Activated naive CD8-positive, alpha-beta T cell treated with anti-CD3 and anti-CD28 coated beads, Interleukin-2, amount 10 ng/mL, durations not matched to agents 7 days and 5 days (primary cell): ENCODE results near the gene STK38. TPM values are rescaled to one million over a fixed set of nuclear protein-coding genes. Genes with fewer than 3 reads are reported as not detected.

Source experiments
- ATAC-seq: fragments of 150-1000 bp; cut with Tn5 transposase; one replicate; pipeline ENCODE4 v1.10.0; 2021; ENCODE audit warnings: low read depth, moderate library complexity
- POLR2A ChIA-PET: fragments of 350-600 bp; sonication (Branson Sonifier 250); formaldehyde crosslinking; loops from one replicate; lab custom pipeline; 2021; ENCODE audit warnings: antibody characterized with exemption; lab: Charles Lee
- DNase-seq: peaks from one replicate; pipeline ENCODE4 v3.0.0; 2021
- H3K27ac Mint-ChIP-seq: one replicate; pipeline ENCODE4 v1.8.0; 2022; ENCODE audit warnings: mild to moderate bottlenecking, mixed read lengths
- H3K27me3 Mint-ChIP-seq: one replicate; pipeline ENCODE4 v1.8.0; 2022; ENCODE audit warnings: mild to moderate bottlenecking, moderate library complexity, mixed read lengths
- H3K36me3 Mint-ChIP-seq: one replicate; pipeline ENCODE4 v1.8.0; 2021; ENCODE audit warnings: mild to moderate bottlenecking, mixed read lengths
- H3K4me1 Mint-ChIP-seq: one replicate; pipeline ENCODE4 v1.8.0; 2021; ENCODE audit warnings: mixed read lengths
- H3K4me3 Mint-ChIP-seq: one replicate; pipeline ENCODE4 v1.8.0; 2022; ENCODE audit warnings: mild to moderate bottlenecking, moderate library complexity, mixed read lengths
- H3K9me3 Mint-ChIP-seq: one replicate; pipeline ENCODE4 v1.8.0; 2021; ENCODE audit warnings: mixed read lengths
- total RNA-seq, 2 experiments: library from RNA; stranded (reverse); gene quantifications; one replicate each; pipeline ENCODE4 v1.2.3, GENCODE V29; 2021

Gene STK38
- total RNA-seq, 2 experiments from 2014 or later, result 86.5 to 95.3 TPM

GRCh38 chr6:36505744-36506534, 41.3 kb downstream of the STK38 start:
- Mint-ChIP-seq H3K4me3 (no peak overlapping the region), H3K27ac (peak overlapping the region; percentile 56), H3K36me3 (peaks cover 46% of the 10 kb centered on the region), H3K4me1 (peaks cover 12% of the 10 kb centered on the region), H3K9me3 (no peaks in the 10 kb centered on the region), H3K27me3 (no peaks in the 10 kb centered on the region)
- no peak for ATAC-seq
- DNase-seq, result no peak
- POLR2A ChIA-PET, result no interaction called here

GRCh38 chr6:36504982-36505381, 42.3 kb downstream of the STK38 start:
- Mint-ChIP-seq H3K4me1 (peaks cover 12% of the 10 kb centered on the region), H3K27me3 (no peaks in the 10 kb centered on the region), H3K4me3 (no peak overlapping the region), H3K27ac (no peak overlapping the region), H3K36me3 (peaks cover 41% of the 10 kb centered on the region), H3K9me3 (no peaks in the 10 kb centered on the region)
- POLR2A ChIA-PET, result interaction anchor here (0.7 kb wide), 1 partner anchor 56 kb away, joined by 8 read pairs; no protein-coding TSS in a partner anchor
- DNase-seq, result no peak
- no peak for ATAC-seq

GRCh38 chr6:36504181-36504580, 43.1 kb downstream of the STK38 start:
- Mint-ChIP-seq H3K27ac (no peak overlapping the region), H3K27me3 (no peaks in the 10 kb centered on the region), H3K36me3 (peaks cover 44% of the 10 kb centered on the region), H3K4me3 (no peak overlapping the region), H3K4me1 (peaks cover 12% of the 10 kb centered on the region), H3K9me3 (no peaks in the 10 kb centered on the region)
- POLR2A ChIA-PET, result interaction anchor here (0.6 kb wide), 1 partner anchor 10 kb away, joined by 4 read pairs; no protein-coding TSS in a partner anchor
- ATAC-seq (no peak), DNase-seq (no peak)

GRCh38 chr6:36501686-36502085, 45.6 kb downstream of the STK38 start:
- no peak for DNase-seq
- POLR2A ChIA-PET, result no interaction called here
- Mint-ChIP-seq H3K4me1 (peaks cover 10% of the 10 kb centered on the region), H3K9me3 (no peaks in the 10 kb centered on the region), H3K4me3 (no peak overlapping the region), H3K27ac (no peak overlapping the region), H3K27me3 (no peaks in the 10 kb centered on the region), H3K36me3 (peaks cover 48% of the 10 kb centered on the region)
- no peak for ATAC-seq

- POLR2A ChIA-PET, result interaction anchor here (0.7 kb wide), 1 partner anchor 1144 kb away, joined by 3 read pairs; no protein-coding TSS in a partner anchor
- H3K27ac Mint-ChIP-seq, result no peak overlapping the region
- DNase-seq (no peak), ATAC-seq (no peak)
- no peaks in the 10 kb centered on the region for H3K9me3 Mint-ChIP-seq
- peaks cover 2% of the 10 kb centered on the region for H3K4me1 Mint-ChIP-seq
- no peak overlapping the region for H3K4me3 Mint-ChIP-seq
- H3K27me3 Mint-ChIP-seq, result no peaks in the 10 kb centered on the region
- H3K36me3 Mint-ChIP-seq, result peaks cover 50% of the 10 kb centered on the region
Measured at GRCh38 chr6:36499918-36500317, 47.4 kb downstream of the STK38 start.

- ATAC-seq (no peak), DNase-seq (no peak)
- no peak overlapping the region for H3K4me3 Mint-ChIP-seq
- H3K27ac Mint-ChIP-seq, result no peak overlapping the region
- POLR2A ChIA-PET, result no interaction called here
- H3K27me3 Mint-ChIP-seq, result no peaks in the 10 kb centered on the region
- H3K4me1 Mint-ChIP-seq, result peaks cover 10% of the 10 kb centered on the region
- peaks cover 54% of the 10 kb centered on the region for H3K36me3 Mint-ChIP-seq
- no peaks in the 10 kb centered on the region for H3K9me3 Mint-ChIP-seq
Measured at GRCh38 chr6:36495086-36495485, 52.2 kb downstream of the STK38 start.

- Mint-ChIP-seq H3K4me1 (peaks cover 10% of the 10 kb centered on the region), H3K9me3 (no peaks in the 10 kb centered on the region), H3K4me3 (no peak overlapping the region), H3K27me3 (no peaks in the 10 kb centered on the region), H3K27ac (peak overlapping the region; percentile 24), H3K36me3 (peaks cover 50% of the 10 kb centered on the region)
- POLR2A ChIA-PET, result interaction anchor here (1.3 kb wide), 1 partner anchor 70 kb away, joined by 3 read pairs; no protein-coding TSS in a partner anchor
- ATAC-seq, result no peak
- DNase-seq, result no peak
Measured at GRCh38 chr6:36493859-36494258, 53.4 kb downstream of the STK38 start.

GRCh38 chr6:36493319-36493718, 54.0 kb downstream of the STK38 start:
- Mint-ChIP-seq H3K9me3 (no peaks in the 10 kb centered on the region), H3K36me3 (peaks cover 50% of the 10 kb centered on the region), H3K27ac (no peak overlapping the region), H3K4me1 (peaks cover 10% of the 10 kb centered on the region), H3K4me3 (no peak overlapping the region), H3K27me3 (no peaks in the 10 kb centered on the region)
- DNase-seq, result no peak
- POLR2A ChIA-PET, result interaction anchor here (0.8 to 1.3 kb wide), 2 partner anchors 15 to 70 kb away, joined by 3 to 4 read pairs; no protein-coding TSS in a partner anchor
- no peak for ATAC-seq

- POLR2A ChIA-PET, result interaction anchor here (0.8 to 1.3 kb wide), 2 partner anchors 14 to 69 kb away, joined by 3 to 4 read pairs; no protein-coding TSS in a partner anchor
- H3K27me3 Mint-ChIP-seq, result no peaks in the 10 kb centered on the region
- no peaks in the 10 kb centered on the region for H3K9me3 Mint-ChIP-seq
- H3K36me3 Mint-ChIP-seq, result peaks cover 54% of the 10 kb centered on the region
- H3K4me3 Mint-ChIP-seq, result no peak overlapping the region
- DNase-seq (no peak), ATAC-seq (no peak)
- H3K4me1 Mint-ChIP-seq, result peaks cover 10% of the 10 kb centered on the region
- no peak overlapping the region for H3K27ac Mint-ChIP-seq
Measured at GRCh38 chr6:36492621-36493020, 54.7 kb downstream of the STK38 start.

GRCh38 chr6:36492092-36492491, 55.2 kb downstream of the STK38 start:
- DNase-seq (no peak), ATAC-seq (no peak)
- peaks cover 50% of the 10 kb centered on the region for H3K36me3 Mint-ChIP-seq
- no peaks in the 10 kb centered on the region for H3K9me3 Mint-ChIP-seq
- POLR2A ChIA-PET, result no interaction called here
- H3K4me3 Mint-ChIP-seq, result no peak overlapping the region
- H3K27me3 Mint-ChIP-seq, result no peaks in the 10 kb centered on the region
- peak overlapping the region; percentile 21 for H3K27ac Mint-ChIP-seq
- peaks cover 7% of the 10 kb centered on the region for H3K4me1 Mint-ChIP-seq

- no peak for ATAC-seq
- no peak for DNase-seq
- Mint-ChIP-seq H3K27me3 (no peaks in the 10 kb centered on the region), H3K4me3 (no peak overlapping the region), H3K9me3 (no peaks in the 10 kb centered on the region), H3K4me1 (peaks cover 9% of the 10 kb centered on the region), H3K36me3 (peaks cover 48% of the 10 kb centered on the region), H3K27ac (peak overlapping the region; percentile 21)
- POLR2A ChIA-PET, result interaction anchor here (0.9 kb wide), 1 partner anchor 19 kb away, joined by 3 read pairs; no protein-coding TSS in a partner anchor
Measured at GRCh38 chr6:36491378-36491965, 55.8 kb downstream of the STK38 start.

- Mint-ChIP-seq H3K27me3 (no peaks in the 10 kb centered on the region), H3K36me3 (peaks cover 39% of the 10 kb centered on the region), H3K4me3 (no peak overlapping the region), H3K9me3 (no peaks in the 10 kb centered on the region), H3K4me1 (peaks cover 9% of the 10 kb centered on the region), H3K27ac (no peak overlapping the region)
- DNase-seq (no peak), ATAC-seq (no peak)
- POLR2A ChIA-PET, result no interaction called here
Measured at GRCh38 chr6:36489426-36489825, 57.9 kb downstream of the STK38 start.

GRCh38 chr6:36488221-36488620, 59.1 kb downstream of the STK38 start:
- no peak overlapping the region for H3K27ac Mint-ChIP-seq
- H3K27me3 Mint-ChIP-seq, result no peaks in the 10 kb centered on the region
- H3K36me3 Mint-ChIP-seq, result peaks cover 39% of the 10 kb centered on the region
- H3K4me1 Mint-ChIP-seq, result peaks cover 3% of the 10 kb centered on the region
- POLR2A ChIA-PET, result interaction anchor here (0.5 kb wide), 1 partner anchor 653 kb away, joined by 6 read pairs; no protein-coding TSS in a partner anchor
- DNase-seq, result no peak
- no peak overlapping the region for H3K4me3 Mint-ChIP-seq
- H3K9me3 Mint-ChIP-seq, result no peaks in the 10 kb centered on the region
- ATAC-seq, result no peak
